Neural cell (in vitro differentiated cells): ENCODE measurements around the gene MAP3K20. TPM values are rescaled to one million over a fixed set of nuclear protein-coding genes. Genes with fewer than 3 reads are reported as not detected.
"Not testable (repeated sequence)": the region's sequence is repeated elsewhere in the genome, so short reads cannot be mapped to it uniquely, and the experiment has no call there.

Experiments used
- H2AFZ ChIP-seq: fragments of 200-600, 300-800 bp; sonication (generic), shearing (Covaris generic); 2 replicates; pipeline ENCODE4 v1.6.0; 2014; ENCODE audit warnings: low read depth, mild to moderate bottlenecking, antibody characterized with exemption, low read length, moderate library complexity
- H3F3A ChIP-seq: fragments of 200-600 bp; shearing (Covaris generic); 2 replicates; pipeline ENCODE4 v1.6.1; 2016; ENCODE audit warnings: mild to moderate bottlenecking, moderate library complexity, mixed read lengths, antibody characterized with exemption, low read length; ENCODE audit not compliant: insufficient read depth, poor library complexity, severe bottlenecking
- H3K27ac ChIP-seq: fragments of 200-600, 300-800 bp; sonication (generic), shearing (Covaris generic); 2 replicates; pipeline ENCODE4 v1.5.1; 2014; ENCODE audit warnings: mild to moderate bottlenecking, low read length, moderate library complexity
- H3K27me3 ChIP-seq: fragments of 300-800, 200-600 bp; sonication (generic), shearing (Covaris generic); 2 replicates; pipeline ENCODE4 v1.6.0; 2014; ENCODE audit warnings: mild to moderate bottlenecking, low read depth, low read length, moderate library complexity; ENCODE audit not compliant: insufficient read depth
- H3K36me3 ChIP-seq: fragments of 300-800, 200-600 bp; sonication (generic), shearing (Covaris generic); 2 replicates; pipeline ENCODE4 v1.5.1; 2014; ENCODE audit warnings: mild to moderate bottlenecking, antibody characterized with exemption, low read length, moderate library complexity; ENCODE audit not compliant: insufficient read depth
- H3K4me2 ChIP-seq: fragments of 300-800, 200-600 bp; sonication (generic), shearing (Covaris generic); 2 replicates; pipeline ENCODE4 v1.6.0; 2014; ENCODE audit warnings: mild to moderate bottlenecking, low read length
- H3K4me3 ChIP-seq: fragments of 300-800, 200-600 bp; sonication (generic), shearing (Covaris generic); 2 replicates; pipeline ENCODE4 v1.5.1; 2014; ENCODE audit warnings: mild to moderate bottlenecking, low read length, moderate library complexity
- H3K79me2 ChIP-seq: fragments of 200-600 bp; shearing (Covaris generic); replicated peaks from 2 replicates; pipeline ENCODE4 v1.6.0; 2014; ENCODE audit warnings: mild to moderate bottlenecking, low read length, moderate library complexity; ENCODE audit not compliant: insufficient read depth
- H3K9ac ChIP-seq: fragments of 300-800, 200-600 bp; sonication (generic), shearing (Covaris generic); 2 replicates; pipeline ENCODE4 v1.6.1; 2016; ENCODE audit warnings: mild to moderate bottlenecking, low read length, mixed read lengths
- H3K9me2 ChIP-seq: fragments of 200-600 bp; shearing (Covaris generic); 2 replicates; pipeline ENCODE4 v1.6.1; 2016; ENCODE audit warnings: mild to moderate bottlenecking, low read length, mixed read lengths; ENCODE audit not compliant: insufficient read depth
- H3K9me3 ChIP-seq: fragments of 200-600, 300-800 bp; sonication (generic), shearing (Covaris generic); 2 replicates; pipeline ENCODE4 v1.6.1; 2016; ENCODE audit warnings: mild to moderate bottlenecking, mixed run types, low read length, moderate library complexity, mixed read lengths
- H4K20me1 ChIP-seq: fragments of 200-600 bp; shearing (Covaris generic); 2 replicates; pipeline ENCODE4 v1.6.1; 2016; ENCODE audit warnings: mild to moderate bottlenecking, mixed run types; ENCODE audit not compliant: insufficient read depth
- CTCF ChIP-seq: fragments of 450-650 bp; IDR thresholded peaks from 2 replicates; pipeline ENCODE4 v1.5.1; 2014; ENCODE audit warnings: antibody characterized with exemption, mild to moderate bottlenecking, moderate library complexity; ENCODE audit not compliant: poor library complexity, severe bottlenecking
- EP300 ChIP-seq: fragments of 450-650 bp; conservative IDR thresholded peaks from 2 replicates; pipeline ENCODE4 v1.6.1; 2014; ENCODE audit warnings: antibody characterized with exemption, mild to moderate bottlenecking, moderate library complexity; ENCODE audit not compliant: poor library complexity, severe bottlenecking
- EZH2 ChIP-seq: fragments of 200-600, 300-800 bp; shearing (Covaris generic), sonication (generic); IDR thresholded peaks from 2 replicates; pipeline ENCODE4 v1.6.1; 2014; ENCODE audit warnings: antibody characterized with exemption, low read length, borderline replicate concordance, mild to moderate bottlenecking; ENCODE audit not compliant: insufficient read depth, poor library complexity, severe bottlenecking
- MXI1 ChIP-seq: fragments of 450-650 bp; conservative IDR thresholded peaks from 2 replicates; pipeline ENCODE4 v1.6.1; 2014; ENCODE audit warnings: antibody characterized with exemption, mild to moderate bottlenecking; ENCODE audit not compliant: poor library complexity, severe bottlenecking
- POLR2AphosphoS5 ChIP-seq: IDR thresholded peaks from 2 replicates; pipeline ENCODE4 v1.6.1; 2012
- RAD21 ChIP-seq: fragments of 450-650 bp; conservative IDR thresholded peaks from 2 replicates; pipeline ENCODE4 v1.6.1; 2014; ENCODE audit warnings: antibody characterized with exemption, mild to moderate bottlenecking, moderate library complexity
- REST ChIP-seq: IDR thresholded peaks from 2 replicates; pipeline ENCODE4 v1.6.1; 2012; ENCODE audit warnings: borderline replicate concordance
- SMC3 ChIP-seq: fragments of 450-650 bp; conservative IDR thresholded peaks from 2 replicates; pipeline ENCODE4 v1.6.1; 2014; ENCODE audit warnings: antibody characterized with exemption, mild to moderate bottlenecking, moderate library complexity; ENCODE audit not compliant: poor library complexity
- TAF1 ChIP-seq: IDR thresholded peaks from 2 replicates; pipeline ENCODE4 v1.6.1; 2012; ENCODE audit warnings: low read depth
- polyA plus RNA-seq: library from polyadenylated mRNA; depleted of rRNA; stranded (reverse); fragments of >200 nt; gene quantifications from 2 replicates; pipeline ENCODE4 v1.2.3, GENCODE V29; 2014

Gene MAP3K20
- polyA plus RNA-seq, 1 donor from 2014 or later = 0.48 TPM

GRCh38 chr2:173124441-173124840 lies 48.8 kb downstream of the MAP3K20 start:
- Histone ChIP-seq H3K4me2 (no peak overlapping the region), H3F3A (no peaks in the 10 kb centered on the region), H3K27me3 (no peaks in the 10 kb centered on the region), H3K4me3 (no peak overlapping the region), H3K9me2 (no peaks in the 10 kb centered on the region), H3K9me3 (no peaks in the 10 kb centered on the region), H3K9ac (no peak overlapping the region), H3K79me2 (no peaks in the 10 kb centered on the region), H4K20me1 (no peaks in the 10 kb centered on the region), H3K27ac (no peak overlapping the region), H2AFZ (no peak overlapping the region), H3K36me3 (no peaks in the 10 kb centered on the region)
- TF ChIP-seq RAD21 = no peak
- TF ChIP-seq CTCF = no peak
- no peak for TF ChIP-seq MXI1
- no peak for TF ChIP-seq EZH2
- TF ChIP-seq EP300 = no peak
- TF ChIP-seq POLR2AphosphoS5 = no peak
- no peak for TF ChIP-seq SMC3

GRCh38 chr2:173126819-173127218 lies 51.2 kb downstream of the MAP3K20 start:
- Histone ChIP-seq H3K4me2 (no peak overlapping the region), H3K9ac (no peak overlapping the region)

GRCh38 chr2:173128132-173128531 lies 52.5 kb downstream of the MAP3K20 start:
- not testable (repeated sequence) for H3K9me3 ChIP-seq, H2AFZ ChIP-seq, H3K79me2 ChIP-seq, H3K36me3 ChIP-seq, H3K9ac ChIP-seq, H3K27me3 ChIP-seq, H4K20me1 ChIP-seq, H3K4me2 ChIP-seq, H3F3A ChIP-seq, H3K9me2 ChIP-seq, H3K4me3 ChIP-seq, H3K27ac ChIP-seq

More at GRCh38 chr2:173126819-173127218, 51.2 kb downstream of the MAP3K20 start:
- H3K79me2 ChIP-seq = no peaks in the 10 kb centered on the region
- no peak for TF ChIP-seq CTCF
- no peak for TF ChIP-seq RAD21
- TF ChIP-seq SMC3 = no peak
- no peak for TF ChIP-seq REST
- TF ChIP-seq TAF1 = no peak
- TF ChIP-seq EP300 = no peak
- TF ChIP-seq MXI1 = no peak
- no peak for TF ChIP-seq POLR2AphosphoS5
- TF ChIP-seq EZH2 = no peak
- no peaks in the 10 kb centered on the region for H3K9me2 ChIP-seq
- H3K9me3 ChIP-seq = no peaks in the 10 kb centered on the region
- H2AFZ ChIP-seq = no peak overlapping the region
- no peaks in the 10 kb centered on the region for H4K20me1 ChIP-seq
- H3K4me3 ChIP-seq = no peak overlapping the region
- no peaks in the 10 kb centered on the region for H3K36me3 ChIP-seq
- no peaks in the 10 kb centered on the region for H3F3A ChIP-seq
- H3K27me3 ChIP-seq = no peaks in the 10 kb centered on the region
- H3K27ac ChIP-seq = no peak overlapping the region
